Measurements from ENCODE around the gene RPL31. TPM values are rescaled to one million over a fixed set of nuclear protein-coding genes. Genes with fewer than 3 reads are reported as not detected.
A peak's percentile ranks its signal among the peaks of the same experiment; 100 is the strongest.

The RPL31 gene
- total RNA-seq, 1 experiment from 2014 or later: 1,893 TPM

DNA sequence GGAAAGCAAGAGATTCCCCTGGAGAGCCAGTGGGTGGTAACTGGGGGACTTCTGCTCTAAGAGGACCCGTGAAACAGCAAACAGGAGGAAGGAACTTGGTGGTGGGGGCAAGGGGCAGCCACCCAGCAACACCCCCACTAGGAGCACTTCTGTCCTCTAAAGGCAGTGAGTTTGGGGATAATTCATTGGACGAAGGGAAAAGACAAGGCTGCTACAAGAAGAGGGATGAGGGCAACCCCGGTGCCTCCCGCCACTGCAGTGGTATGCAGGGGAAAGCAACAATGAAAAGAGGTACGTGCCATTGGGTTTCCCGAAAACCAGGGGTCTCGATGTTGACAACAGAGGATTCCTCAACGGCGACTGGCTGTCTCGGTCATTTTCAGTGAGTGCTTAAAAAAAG is 9.1 kb downstream of the RPL31 start:
- Histone ChIP-seq H2AK5ac (ENCODE audit: insufficient read length, low read length) (no peak overlapping the region), H4K91ac (ENCODE audit: insufficient read length, low read depth, low read length) (no peak overlapping the region), H3K27me3 (ENCODE audit: insufficient read depth, low read length) (no peaks in the 10 kb centered on the region), H4K5ac (ENCODE audit: insufficient read length, low read depth, low read length) (no peak overlapping the region), H3K56ac (ENCODE audit: insufficient read length, low read depth, low read length) (no peak overlapping the region), H3K9me3 (ENCODE audit: control insufficient read depth, low read depth, low read length) (no peaks in the 10 kb centered on the region), H2BK5ac (ENCODE audit: insufficient read length, low read length) (no peak overlapping the region), H3K23me2 (ENCODE audit: insufficient read length, low read depth, low read length, poor library complexity, severe bottlenecking) (no peaks in the 10 kb centered on the region), H3T11ph (ENCODE audit: low read length) (no peak overlapping the region), H3K4me2 (ENCODE audit: insufficient read depth, insufficient read length, low read length) (no peak overlapping the region), H4K8ac (replicated peaks; ENCODE audit: insufficient read length, low read depth, low read length) (no peak overlapping the region), H3K79me1 (ENCODE audit: insufficient read depth, low read depth, low read length, poor library complexity, severe bottlenecking) (no peaks in the 10 kb centered on the region), H3K14ac (ENCODE audit: insufficient read depth, low read length) (no peak overlapping the region), H2AFZ (ENCODE audit: low read length) (no peak overlapping the region), H3K27ac (ENCODE audit: insufficient read length, low read depth, low read length) (no peak overlapping the region), H2BK20ac (ENCODE audit: low read depth, low read length, poor library complexity, severe bottlenecking) (no peak overlapping the region), H3K9ac (ENCODE audit: extremely low read depth, insufficient read length, low read length) (no peak overlapping the region), H2BK12ac (ENCODE audit: insufficient read length, low read depth, low read length) (no peak overlapping the region), H3K4ac (ENCODE audit: low read depth, low read length) (no peak overlapping the region), H3K4me1 (ENCODE audit: insufficient read depth, low read length) (no peaks in the 10 kb centered on the region), H3K23ac (ENCODE audit: insufficient read length, low read depth, low read length) (no peak overlapping the region), H3K18ac (ENCODE audit: insufficient read length, low read depth, low read length) (no peak overlapping the region), H4K20me1 (ENCODE audit: control insufficient read depth, insufficient read depth, insufficient read length) (no peaks in the 10 kb centered on the region), H3K79me2 (ENCODE audit: insufficient read depth, low read length) (no peaks in the 10 kb centered on the region), H2BK120ac (ENCODE audit: low read depth, low read length, poor library complexity, severe bottlenecking) (no peak overlapping the region), H2BK15ac (ENCODE audit: low read depth, low read length) (no peak overlapping the region)
- TF ChIP-seq, protein P1, sequence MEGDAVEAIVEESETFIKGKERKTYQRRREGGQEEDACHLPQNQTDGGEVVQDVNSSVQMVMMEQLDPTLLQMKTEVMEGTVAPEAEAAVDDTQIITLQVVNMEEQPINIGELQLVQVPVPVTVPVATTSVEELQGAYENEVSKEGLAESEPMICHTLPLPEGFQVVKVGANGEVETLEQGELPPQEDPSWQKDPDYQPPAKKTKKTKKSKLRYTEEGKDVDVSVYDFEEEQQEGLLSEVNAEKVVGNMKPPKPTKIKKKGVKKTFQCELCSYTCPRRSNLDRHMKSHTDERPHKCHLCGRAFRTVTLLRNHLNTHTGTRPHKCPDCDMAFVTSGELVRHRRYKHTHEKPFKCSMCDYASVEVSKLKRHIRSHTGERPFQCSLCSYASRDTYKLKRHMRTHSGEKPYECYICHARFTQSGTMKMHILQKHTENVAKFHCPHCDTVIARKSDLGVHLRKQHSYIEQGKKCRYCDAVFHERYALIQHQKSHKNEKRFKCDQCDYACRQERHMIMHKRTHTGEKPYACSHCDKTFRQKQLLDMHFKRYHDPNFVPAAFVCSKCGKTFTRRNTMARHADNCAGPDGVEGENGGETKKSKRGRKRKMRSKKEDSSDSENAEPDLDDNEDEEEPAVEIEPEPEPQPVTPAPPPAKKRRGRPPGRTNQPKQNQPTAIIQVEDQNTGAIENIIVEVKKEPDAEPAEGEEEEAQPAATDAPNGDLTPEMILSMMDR (conservative IDR thresholded peaks at IDR 0.05): no peak
- no peaks in the 10 kb centered on the region; the same call in 1 of the 2 replicates for H3K27me3 Mint-ChIP-seq (ENCODE audit: low read depth)
- DNase-seq: no peak
- 0 out of 5 replicates have a peak, but pooled peaks cover 0 to 2% of the 10 kb centered on the region in 2 experiments for H3K9me3 Mint-ChIP-seq
- H3K4me3 Mint-ChIP-seq: no peak overlapping the region
- H3K27ac Mint-ChIP-seq: peak overlapping the region; percentile 38 to 94 (median 91); a peak in 4 of 7 replicates
- peaks cover 9 to 11% of the 10 kb centered on the region in 2 experiments for H3K4me1 Mint-ChIP-seq
- WGBS (ENCODE audit: extremely low coverage, insufficient read length, low lambda C conversion rate): no CpG with 5 or more reads among the region's 10 CpGs
- peaks cover 48 to 75% (median 69%) of the 10 kb centered on the region in 3 experiments for H3K36me3 Mint-ChIP-seq (ENCODE audit: insufficient read depth in 1 of 3, low read depth in 3 of 3)
